Esophagus muscularis mucosa (tissue), 4 donors: ENCODE measurements around the gene CRX.

Experiments used
- EP300 ChIP-seq: sonication (generic); formaldehyde crosslinking; IDR thresholded peaks from one replicate; pipeline ENCODE4 v1.6.1; 2017; ENCODE audit warnings: antibody characterized with exemption
- POLR2A ChIP-seq: fragments of 450-650 bp; IDR thresholded peaks from one replicate; pipeline ENCODE4 v1.6.1; 2017; ENCODE audit warnings: antibody characterized with exemption, moderate library complexity, mild to moderate bottlenecking, low read depth
- POLR2AphosphoS5 ChIP-seq, 2 donors: sonication (generic); formaldehyde crosslinking; IDR thresholded peaks; one replicate each; pipeline ENCODE4 v1.6.1; 2017; ENCODE audit warnings: antibody characterized with exemption in 2 of 2
- TF ChIP-seq, protein P1 (sequence below), 3 experiments: fragments of 200-600 bp in 2 of 3; fragments of 450-650 bp in 1 of 3; sonication (generic) in 2 of 3; IDR thresholded peaks; one replicate each; pipeline ENCODE4 v1.5.1; 2017 to 2019; ENCODE audit warnings: antibody characterized with exemption in 3 of 3, mild to moderate bottlenecking in 2 of 3, moderate library complexity in 1 of 3

GRCh38 chr19:47819858-47820257, 1.9 kb upstream of the CRX start:
- TF ChIP-seq POLR2A, result no peak
- TF ChIP-seq, protein P1, sequence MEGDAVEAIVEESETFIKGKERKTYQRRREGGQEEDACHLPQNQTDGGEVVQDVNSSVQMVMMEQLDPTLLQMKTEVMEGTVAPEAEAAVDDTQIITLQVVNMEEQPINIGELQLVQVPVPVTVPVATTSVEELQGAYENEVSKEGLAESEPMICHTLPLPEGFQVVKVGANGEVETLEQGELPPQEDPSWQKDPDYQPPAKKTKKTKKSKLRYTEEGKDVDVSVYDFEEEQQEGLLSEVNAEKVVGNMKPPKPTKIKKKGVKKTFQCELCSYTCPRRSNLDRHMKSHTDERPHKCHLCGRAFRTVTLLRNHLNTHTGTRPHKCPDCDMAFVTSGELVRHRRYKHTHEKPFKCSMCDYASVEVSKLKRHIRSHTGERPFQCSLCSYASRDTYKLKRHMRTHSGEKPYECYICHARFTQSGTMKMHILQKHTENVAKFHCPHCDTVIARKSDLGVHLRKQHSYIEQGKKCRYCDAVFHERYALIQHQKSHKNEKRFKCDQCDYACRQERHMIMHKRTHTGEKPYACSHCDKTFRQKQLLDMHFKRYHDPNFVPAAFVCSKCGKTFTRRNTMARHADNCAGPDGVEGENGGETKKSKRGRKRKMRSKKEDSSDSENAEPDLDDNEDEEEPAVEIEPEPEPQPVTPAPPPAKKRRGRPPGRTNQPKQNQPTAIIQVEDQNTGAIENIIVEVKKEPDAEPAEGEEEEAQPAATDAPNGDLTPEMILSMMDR (IDR thresholded peaks at IDR 0.05), result no peak
- no peak for TF ChIP-seq EP300
- no peak for TF ChIP-seq POLR2AphosphoS5 (IDR thresholded peaks at IDR 0.05)
